Muscle layer of duodenum (tissue), 2 donors: ENCODE measurements around the gene EDIL3.

Source experiments
- H3K27ac ChIP-seq: one replicate; pipeline ENCODE4 v1.7.0; 2013; ENCODE audit warnings: mild to moderate bottlenecking, low read length
- H3K27me3 ChIP-seq: one replicate; pipeline ENCODE4 v1.7.0; 2013; ENCODE audit warnings: low read depth, mild to moderate bottlenecking, control low read depth, low read length
- H3K36me3 ChIP-seq, 2 donors: one replicate each; pipeline ENCODE4 v1.7.0; 2013; ENCODE audit warnings: low read length in 2 of 2, control low read depth in 1 of 2, mild to moderate bottlenecking in 1 of 2; ENCODE audit not compliant: insufficient read depth in 2 of 2, control insufficient read depth in 1 of 2
- H3K4me1 ChIP-seq, 2 donors: one replicate each; pipeline ENCODE4 v1.7.0; 2013; ENCODE audit warnings: low read length in 2 of 2, mild to moderate bottlenecking in 2 of 2, control low read depth in 1 of 2, moderate library complexity in 1 of 2; ENCODE audit not compliant: insufficient read depth in 2 of 2, control insufficient read depth in 1 of 2
- H3K4me3 ChIP-seq, 2 donors: one replicate each; pipeline ENCODE4 v1.7.0; 2013; ENCODE audit warnings: low read length in 2 of 2, low read depth in 1 of 2, mild to moderate bottlenecking in 1 of 2
- H3K9me3 ChIP-seq, 2 donors: one replicate each; pipeline ENCODE4 v1.7.0; 2013; ENCODE audit warnings: low read length in 2 of 2, control low read depth in 1 of 2, mild to moderate bottlenecking in 1 of 2; ENCODE audit not compliant: control insufficient read depth in 1 of 2
- donor health status: healthy.

EDIL3 gene

GRCh38 chr5:84149094-84149493 is 235.6 kb downstream of the EDIL3 start:
- Histone ChIP-seq H3K9me3 (no peaks in the 10 kb centered on the region), H3K36me3 (no peaks in the 10 kb centered on the region), H3K27me3 (no peaks in the 10 kb centered on the region), H3K4me3 (no peak overlapping the region), H3K4me1 (no peaks in the 10 kb centered on the region), H3K27ac (no peak overlapping the region)

- Histone ChIP-seq H3K4me3 (no peak overlapping the region), H3K27ac (no peak overlapping the region), H3K27me3 (no peaks in the 10 kb centered on the region), H3K9me3 (no peaks in the 10 kb centered on the region), H3K4me1 (no peaks in the 10 kb centered on the region), H3K36me3 (no peaks in the 10 kb centered on the region)
These were observed 236.0 kb downstream of the EDIL3 start for GRCh38 chr5:84148651-84149050.

GRCh38 chr5:84137541-84137940 is 247.1 kb downstream of the EDIL3 start:
- Histone ChIP-seq H3K36me3 (peaks cover 0 to 3% of the 10 kb centered on the region in 2 donors), H3K4me3 (no peak overlapping the region), H3K27me3 (no peaks in the 10 kb centered on the region), H3K9me3 (no peaks in the 10 kb centered on the region), H3K4me1 (no peaks in the 10 kb centered on the region), H3K27ac (no peak overlapping the region)

- H3K27me3 ChIP-seq, result no peaks in the 10 kb centered on the region
- H3K36me3 ChIP-seq, result peaks cover 0 to 3% of the 10 kb centered on the region in 2 donors
- no peaks in the 10 kb centered on the region for H3K4me1 ChIP-seq
- no peak overlapping the region for H3K4me3 ChIP-seq
- H3K9me3 ChIP-seq, result no peaks in the 10 kb centered on the region
- H3K27ac ChIP-seq, result no peak overlapping the region
These were observed 253.3 kb downstream of the EDIL3 start for GRCh38 chr5:84131372-84131771.

- no peak overlapping the region for H3K27ac ChIP-seq
- H3K9me3 ChIP-seq, result no peaks in the 10 kb centered on the region
- no peak overlapping the region for H3K4me3 ChIP-seq
- no peaks in the 10 kb centered on the region for H3K27me3 ChIP-seq
- no peaks in the 10 kb centered on the region for H3K36me3 ChIP-seq
- no peaks in the 10 kb centered on the region for H3K4me1 ChIP-seq
These were observed 254.6 kb downstream of the EDIL3 start for GRCh38 chr5:84130006-84130580.

DNA sequence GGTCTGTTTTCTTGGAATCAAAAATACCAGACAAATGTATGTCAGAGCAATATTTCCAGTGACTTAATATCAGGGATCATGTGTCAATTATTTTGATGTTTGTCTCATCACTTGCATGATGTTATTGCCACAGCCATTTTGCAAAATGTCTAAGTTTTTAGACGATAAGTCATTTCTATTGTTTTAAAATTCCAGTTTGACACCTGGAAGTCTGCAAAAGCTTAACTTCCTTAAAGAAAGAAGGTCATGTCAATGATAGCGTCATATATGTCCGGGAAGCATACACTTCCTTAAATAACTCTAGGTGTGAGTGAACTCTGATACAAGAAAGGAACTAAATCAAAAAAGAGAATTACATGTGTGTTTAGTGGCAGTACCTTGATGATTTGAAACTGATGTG is 259.5 kb downstream of the EDIL3 start:
- no peaks in the 10 kb centered on the region for H3K4me1 ChIP-seq
- H3K4me3 ChIP-seq, result no peak overlapping the region
- H3K9me3 ChIP-seq, result no peaks in the 10 kb centered on the region
- no peaks in the 10 kb centered on the region for H3K27me3 ChIP-seq
- H3K36me3 ChIP-seq, result no peaks in the 10 kb centered on the region
- no peak overlapping the region for H3K27ac ChIP-seq

DNA sequence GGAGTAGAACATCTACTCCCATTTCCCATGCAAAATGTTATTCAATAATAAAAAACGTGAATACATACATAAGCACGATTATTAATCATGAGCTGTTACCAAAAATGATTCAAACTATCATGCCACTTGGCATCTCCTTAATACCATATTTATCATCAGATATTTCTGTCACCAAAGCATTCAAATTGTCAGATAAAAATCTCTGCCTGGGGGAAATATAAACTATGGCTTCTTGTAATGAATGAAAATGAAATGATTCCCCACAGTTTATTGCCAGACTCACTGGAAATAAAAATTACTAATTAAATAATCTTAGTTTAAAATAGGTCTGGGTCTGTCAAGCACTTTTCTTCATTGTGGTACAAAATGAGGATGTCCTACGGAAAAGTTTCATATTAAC is 265.4 kb downstream of the EDIL3 start:
- H3K4me3 ChIP-seq, result no peak overlapping the region
- no peaks in the 10 kb centered on the region for H3K36me3 ChIP-seq
- H3K4me1 ChIP-seq, result no peaks in the 10 kb centered on the region
- no peak overlapping the region for H3K27ac ChIP-seq
- no peaks in the 10 kb centered on the region for H3K9me3 ChIP-seq
- no peaks in the 10 kb centered on the region for H3K27me3 ChIP-seq

GRCh38 chr5:84118551-84118950 is 266.1 kb downstream of the EDIL3 start:
- no peaks in the 10 kb centered on the region for H3K4me1 ChIP-seq
- no peak overlapping the region for H3K4me3 ChIP-seq
- H3K27ac ChIP-seq, result no peak overlapping the region
- H3K36me3 ChIP-seq, result no peaks in the 10 kb centered on the region
- no peaks in the 10 kb centered on the region for H3K27me3 ChIP-seq
- H3K9me3 ChIP-seq, result no peaks in the 10 kb centered on the region

DNA sequence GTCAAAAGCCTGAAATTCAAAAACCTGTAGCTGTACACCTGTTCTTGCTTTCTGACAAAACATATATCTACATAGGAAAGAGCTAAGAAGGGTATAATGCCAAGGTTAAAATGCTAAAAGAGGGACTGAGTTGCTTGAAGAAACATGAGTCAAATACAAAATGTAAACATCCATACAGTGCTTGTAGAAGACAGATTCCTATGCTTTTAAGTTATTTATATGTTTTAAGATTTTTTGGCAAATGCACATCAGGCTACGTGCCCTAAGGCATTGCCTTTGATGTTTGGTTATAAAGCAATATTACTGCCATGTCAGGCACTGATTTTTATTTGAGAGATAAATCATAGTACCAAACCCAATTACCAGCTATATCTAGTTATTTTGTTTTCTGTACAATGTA is 269.0 kb downstream of the EDIL3 start:
- Histone ChIP-seq H3K27me3 (no peaks in the 10 kb centered on the region), H3K4me1 (no peaks in the 10 kb centered on the region), H3K9me3 (no peaks in the 10 kb centered on the region), H3K36me3 (no peaks in the 10 kb centered on the region), H3K4me3 (no peak overlapping the region), H3K27ac (no peak overlapping the region)

- Histone ChIP-seq H3K4me3 (no peak overlapping the region), H3K27me3 (no peaks in the 10 kb centered on the region), H3K27ac (no peak overlapping the region), H3K36me3 (no peaks in the 10 kb centered on the region), H3K4me1 (no peaks in the 10 kb centered on the region), H3K9me3 (no peaks in the 10 kb centered on the region)
These were observed 271.2 kb downstream of the EDIL3 start for GRCh38 chr5:84113246-84114105.

- H3K36me3 ChIP-seq, result no peaks in the 10 kb centered on the region
- no peaks in the 10 kb centered on the region for H3K9me3 ChIP-seq
- H3K4me3 ChIP-seq, result no peak overlapping the region
- no peaks in the 10 kb centered on the region for H3K27me3 ChIP-seq
- H3K4me1 ChIP-seq, result no peaks in the 10 kb centered on the region
- H3K27ac ChIP-seq, result no peak overlapping the region
These were observed 291.9 kb downstream of the EDIL3 start for GRCh38 chr5:84092738-84093137.
